Fibroblast of the aortic adventitia (primary cell): ENCODE results near the gene KIF5C. TPM values are rescaled to one million over a fixed set of nuclear protein-coding genes. Genes with fewer than 3 reads are reported as not detected.

Experiments
- DNase-seq: peaks from one replicate; pipeline ENCODE4 v3.0.0-alpha.2; 2010; ENCODE audit warnings: low read depth
- H3K4me3 ChIP-seq: 2 replicates; pipeline ENCODE4 v1.5.1; 2011; ENCODE audit warnings: low read depth, mild to moderate bottlenecking, control low read depth, low read length, moderate library complexity
- CTCF ChIP-seq: IDR thresholded peaks from 2 replicates; pipeline ENCODE4 v1.5.1; 2011; ENCODE audit warnings: mild to moderate bottlenecking, low read length, control low read depth, inconsistent platforms; ENCODE audit not compliant: insufficient read depth
- total RNA-seq: library from RNA; depleted of rRNA; stranded (reverse); fragments of >200 nt; gene quantifications from 2 replicates; pipeline ENCODE4 v1.2.3, GENCODE V29; 2012; ENCODE audit warnings: low replicate concordance

The KIF5C gene
- total RNA-seq, 1 donor = 0.09 TPM

GRCh38 chr2:149019768-149020167, 144.7 kb downstream of the KIF5C start:
- DNase-seq = no peak
- no peak overlapping the region for H3K4me3 ChIP-seq
- no peak for TF ChIP-seq CTCF

GRCh38 chr2:149020432-149020851, 145.4 kb downstream of the KIF5C start:
- DNase-seq = no peak
- no peak for TF ChIP-seq CTCF

GRCh38 chr2:149021271-149021719, 146.3 kb downstream of the KIF5C start:
- TF ChIP-seq CTCF = no peak
- DNase-seq = no peak
- no peak overlapping the region for H3K4me3 ChIP-seq

More at GRCh38 chr2:149020432-149020851, 145.4 kb downstream of the KIF5C start:
- no peak overlapping the region for H3K4me3 ChIP-seq

- no peak overlapping the region for H3K4me3 ChIP-seq
- TF ChIP-seq CTCF = no peak
- DNase-seq = no peak
Observed at GRCh38 chr2:149021761-149022160, 146.7 kb downstream of the KIF5C start.

GRCh38 chr2:149023091-149023490, 148.1 kb downstream of the KIF5C start:
- TF ChIP-seq CTCF = no peak
- no peak for DNase-seq
- H3K4me3 ChIP-seq = no peak overlapping the region

GRCh38 chr2:149027590-149028250, 152.7 kb downstream of the KIF5C start:
- H3K4me3 ChIP-seq = no peak overlapping the region
- DNase-seq = no peak
- TF ChIP-seq CTCF = no peak

- no peak for TF ChIP-seq CTCF
Observed at GRCh38 chr2:149028377-149028776, 153.3 kb downstream of the KIF5C start.

More at GRCh38 chr2:149028377-149028776, 153.3 kb downstream of the KIF5C start:
- no peak overlapping the region for H3K4me3 ChIP-seq
- DNase-seq = no peak
